ENCODE data around the gene GOLPH3.

- TF ChIP-seq EP300 (IDR thresholded peaks at IDR 0.05) (no peak), CTCF (IDR thresholded peaks at IDR 0.05) (no peak)
Measured at GRCh38 chr5:32147959-32148358, 26.2 kb downstream of the GOLPH3 start.

Data from ovary (tissue), 3 donors.